KMS-11 (cell line): ENCODE results near the gene GPN2.
"Not testable (repeated sequence)": the region's sequence is repeated elsewhere in the genome, so short reads cannot be mapped to it uniquely, and the experiment has no call there.

Source experiments
- H2AFZ ChIP-seq: fragments of 200-600 bp; sonication (generic); 2 replicates; pipeline ENCODE4 v1.6.1; 2016; ENCODE audit warnings: antibody characterized with exemption, mixed run types, low read depth
- H3K27ac ChIP-seq: fragments of 200-600 bp; sonication (generic); 2 replicates; pipeline ENCODE4 v1.6.1; 2016; ENCODE audit warnings: mild to moderate bottlenecking, mixed run types
- H3K27me3 ChIP-seq: fragments of 200-600 bp; sonication (generic); 2 replicates; pipeline ENCODE4 v1.6.1; 2017; ENCODE audit warnings: mild to moderate bottlenecking, low read depth, mixed run types, moderate library complexity; ENCODE audit not compliant: insufficient read depth
- H3K36me3 ChIP-seq: fragments of 200-600 bp; sonication (generic); 2 replicates; pipeline ENCODE4 v1.6.1; 2017; ENCODE audit warnings: mild to moderate bottlenecking, mixed run types; ENCODE audit not compliant: insufficient read depth
- H3K4me1 ChIP-seq: fragments of 200-600 bp; sonication (generic); 2 replicates; pipeline ENCODE4 v1.6.1; 2016; ENCODE audit warnings: mild to moderate bottlenecking, low read depth, mixed run types; ENCODE audit not compliant: poor library complexity, severe bottlenecking
- H3K4me2 ChIP-seq: fragments of 200-600 bp; sonication (generic); 2 replicates; pipeline ENCODE4 v1.7.0; 2016; ENCODE audit warnings: mild to moderate bottlenecking, mixed run types
- H3K4me3 ChIP-seq: fragments of 200-600 bp; sonication (generic); IDR thresholded peaks from 2 replicates; pipeline ENCODE4 v1.6.1; 2017; ENCODE audit warnings: low read depth, low read length, mixed read lengths; ENCODE audit not compliant: insufficient read depth
- H3K79me2 ChIP-seq: fragments of 200-600 bp; sonication (generic); 2 replicates; pipeline ENCODE4 v1.6.1; 2016; ENCODE audit warnings: low read depth, mixed run types; ENCODE audit not compliant: insufficient read depth
- H3K9ac ChIP-seq: fragments of 200-600 bp; sonication (generic); 2 replicates; pipeline ENCODE4 v1.6.1; 2016; ENCODE audit warnings: mild to moderate bottlenecking, mixed run types
- H4K20me1 ChIP-seq: fragments of 200-600 bp; sonication (generic); 2 replicates; pipeline ENCODE4 v1.6.1; 2016; ENCODE audit warnings: mild to moderate bottlenecking, mixed run types; ENCODE audit not compliant: insufficient read depth
- CTCF ChIP-seq: fragments of 200-600 bp; sonication (generic); conservative IDR thresholded peaks from 2 replicates; pipeline ENCODE4 v1.6.1; 2017; ENCODE audit warnings: low read depth, mild to moderate bottlenecking, antibody characterized with exemption, low read length, moderate library complexity, mixed read lengths

GPN2 gene

GRCh38 chr1:26851106-26851684, 38.9 kb downstream of the GPN2 start:
- H3K36me3 ChIP-seq, result no peaks in the 10 kb centered on the region
- no peak overlapping the region for H3K27ac ChIP-seq
- H3K4me1 ChIP-seq, result peaks cover 11% of the 10 kb centered on the region

GRCh38 chr1:26848941-26849774, 40.9 kb downstream of the GPN2 start:
- no peak overlapping the region for H3K9ac ChIP-seq
- H3K79me2 ChIP-seq, result no peaks in the 10 kb centered on the region
- H3K27me3 ChIP-seq, result no peaks in the 10 kb centered on the region
- H2AFZ ChIP-seq, result no peak overlapping the region
- no peak overlapping the region for H3K27ac ChIP-seq
- no peaks in the 10 kb centered on the region for H3K36me3 ChIP-seq
- no peak overlapping the region for H3K4me3 ChIP-seq
- no peak overlapping the region for H3K4me2 ChIP-seq
- TF ChIP-seq CTCF, result no peak
- H4K20me1 ChIP-seq, result no peaks in the 10 kb centered on the region
- H3K4me1 ChIP-seq, result peaks cover 11% of the 10 kb centered on the region

More at GRCh38 chr1:26851106-26851684, 38.9 kb downstream of the GPN2 start:
- Histone ChIP-seq H4K20me1 (no peaks in the 10 kb centered on the region), H3K9ac (no peak overlapping the region), H3K27me3 (no peaks in the 10 kb centered on the region), H2AFZ (no peak overlapping the region), H3K79me2 (no peaks in the 10 kb centered on the region), H3K4me2 (no peak overlapping the region), H3K4me3 (no peak overlapping the region)
- no peak for TF ChIP-seq CTCF

- Histone ChIP-seq H3K27ac (no peak overlapping the region), H3K36me3 (no peaks in the 10 kb centered on the region), H3K79me2 (no peaks in the 10 kb centered on the region), H3K4me1 (peaks cover 11% of the 10 kb centered on the region), H3K9ac (no peak overlapping the region), H3K4me3 (no peak overlapping the region), H4K20me1 (no peaks in the 10 kb centered on the region), H3K27me3 (no peaks in the 10 kb centered on the region), H2AFZ (no peak overlapping the region), H3K4me2 (no peak overlapping the region)
- TF ChIP-seq CTCF, result no peak
Measured at GRCh38 chr1:26848499-26848898, 41.6 kb downstream of the GPN2 start.

GRCh38 chr1:26847826-26848225, 42.3 kb downstream of the GPN2 start:
- not testable (repeated sequence) for H3K36me3 ChIP-seq, H3K27me3 ChIP-seq, H3K9ac ChIP-seq, H4K20me1 ChIP-seq, H3K4me2 ChIP-seq, H3K27ac ChIP-seq, H3K4me3 ChIP-seq, H3K4me1 ChIP-seq, H2AFZ ChIP-seq, H3K79me2 ChIP-seq
